NCI-H345 (cell line): ENCODE data around the gene CACNA1C.

Experiments used
- DNase-seq: peaks from one replicate; lab custom pipeline; 2025; lab: John Stamatoyannopoulos, UW

CACNA1C gene

DNA sequence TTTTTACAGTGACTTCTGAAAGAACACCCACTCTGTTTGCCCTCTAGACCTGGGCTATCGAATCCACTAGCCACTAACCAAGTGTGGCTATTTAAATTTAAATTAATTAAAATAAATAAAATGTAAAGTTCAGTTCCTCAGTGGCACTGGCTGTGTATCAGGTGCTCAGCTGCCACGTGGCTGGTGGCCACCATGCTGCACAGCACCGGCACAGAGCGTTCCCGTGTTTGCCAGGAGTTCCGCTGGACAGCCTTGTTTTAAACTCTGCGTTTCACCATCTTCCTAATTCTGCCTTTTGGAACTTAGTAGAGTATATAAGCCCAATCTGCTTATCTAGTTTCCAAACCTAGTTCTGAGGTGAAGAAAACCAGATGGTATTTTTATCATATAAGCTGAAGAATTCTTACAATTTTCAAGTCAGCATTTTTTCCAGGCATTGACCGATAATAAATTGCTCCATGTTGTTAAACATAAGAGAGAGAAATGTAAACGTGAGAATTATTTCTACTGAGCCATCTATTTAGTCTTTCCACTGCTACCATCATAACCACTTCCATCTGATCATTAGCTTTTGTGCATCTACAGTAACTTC is 339.0 kb downstream of the CACNA1C start:
- no peak for DNase-seq

DNA sequence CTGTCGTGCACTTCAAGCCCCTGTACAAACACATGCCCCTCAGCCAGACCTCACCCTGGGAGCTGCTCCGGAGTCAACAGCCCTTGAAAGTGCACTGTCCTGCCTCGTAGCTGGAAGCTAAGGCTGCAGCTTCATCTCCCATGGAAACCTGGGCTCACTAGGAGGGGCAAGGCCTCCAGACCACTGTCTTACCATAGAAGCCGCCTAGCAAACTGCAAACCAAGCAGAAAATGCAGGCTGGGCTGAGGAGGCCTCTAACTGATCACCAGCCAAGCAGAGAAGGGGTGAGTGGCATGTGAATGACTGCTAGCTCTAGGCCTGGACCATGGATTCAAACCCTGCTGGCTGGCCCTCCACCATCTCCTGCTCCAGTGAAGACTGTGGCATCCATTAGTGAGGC is 340.2 kb downstream of the CACNA1C start:
- no peak for DNase-seq

DNA sequence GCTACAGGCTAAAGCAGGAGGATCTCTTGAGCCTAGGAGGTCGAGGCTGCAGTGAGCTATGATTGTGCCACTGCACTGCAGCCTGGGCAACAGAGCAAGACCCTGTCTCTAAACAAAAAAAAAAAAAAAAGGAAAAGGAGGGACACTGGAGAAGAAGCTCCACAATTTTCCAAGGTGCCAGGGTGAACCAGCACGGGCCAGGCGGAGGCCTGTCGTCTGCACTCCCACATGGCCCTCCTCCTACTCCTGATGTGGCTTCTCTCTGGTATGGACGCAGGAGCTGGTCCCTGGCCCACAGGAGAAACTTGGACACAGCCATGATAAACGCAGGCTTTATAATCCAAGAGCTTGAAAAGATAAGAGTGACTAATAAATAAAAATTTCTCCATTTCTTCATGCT is 341.2 kb downstream of the CACNA1C start:
- DNase-seq = no peak

DNA sequence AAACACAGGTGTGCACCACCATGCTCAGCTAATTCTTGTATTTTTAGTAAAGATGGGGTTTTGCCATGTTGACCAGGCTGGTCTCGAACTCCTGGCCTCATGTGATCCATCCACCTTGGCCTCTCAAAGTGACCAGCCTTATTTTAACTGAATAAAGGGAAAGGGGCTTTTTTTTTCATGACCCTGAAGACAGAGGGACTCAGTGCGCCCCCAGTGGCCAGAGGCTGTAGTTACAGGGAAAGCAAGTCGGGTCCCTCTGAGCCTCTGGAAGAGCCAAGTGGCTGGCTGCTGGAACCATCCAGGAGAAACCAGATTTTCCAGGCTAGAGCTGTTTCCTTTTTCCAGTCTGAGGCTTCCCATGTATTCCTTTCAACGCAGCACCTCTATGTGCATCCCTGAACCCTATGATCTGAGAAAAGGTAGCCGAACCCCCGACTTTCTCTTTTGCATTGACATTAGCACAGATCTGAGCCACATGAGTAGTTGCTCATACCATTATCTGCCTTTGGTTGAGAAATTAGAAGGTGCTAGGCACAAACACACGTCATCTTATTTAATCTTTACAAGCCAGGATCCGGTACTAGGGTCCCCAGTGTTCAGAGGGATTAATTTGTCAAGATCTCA is 342.7 kb downstream of the CACNA1C start:
- DNase-seq = peak; percentile 13

DNA sequence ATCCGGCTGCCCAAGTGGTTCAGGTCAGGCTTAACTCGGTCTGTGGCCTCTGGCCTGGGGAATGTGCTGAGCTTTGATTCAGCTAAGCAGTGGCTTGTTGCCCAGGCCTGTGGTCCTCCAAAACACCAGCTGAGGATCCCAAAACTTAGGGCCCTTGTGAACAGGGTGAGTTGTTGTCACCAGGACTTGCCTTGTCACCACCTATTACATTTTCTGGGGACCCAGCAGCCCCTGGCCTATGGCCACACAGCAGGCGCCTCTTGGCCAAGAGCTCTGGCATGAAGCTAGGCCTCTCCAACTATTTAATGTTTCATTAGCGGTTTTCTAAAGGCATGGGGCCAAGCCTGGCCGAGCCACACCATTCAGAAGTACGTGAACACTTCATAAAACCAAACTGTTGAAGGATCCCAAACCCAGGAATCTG is 343.7 kb downstream of the CACNA1C start:
- no peak for DNase-seq

DNA sequence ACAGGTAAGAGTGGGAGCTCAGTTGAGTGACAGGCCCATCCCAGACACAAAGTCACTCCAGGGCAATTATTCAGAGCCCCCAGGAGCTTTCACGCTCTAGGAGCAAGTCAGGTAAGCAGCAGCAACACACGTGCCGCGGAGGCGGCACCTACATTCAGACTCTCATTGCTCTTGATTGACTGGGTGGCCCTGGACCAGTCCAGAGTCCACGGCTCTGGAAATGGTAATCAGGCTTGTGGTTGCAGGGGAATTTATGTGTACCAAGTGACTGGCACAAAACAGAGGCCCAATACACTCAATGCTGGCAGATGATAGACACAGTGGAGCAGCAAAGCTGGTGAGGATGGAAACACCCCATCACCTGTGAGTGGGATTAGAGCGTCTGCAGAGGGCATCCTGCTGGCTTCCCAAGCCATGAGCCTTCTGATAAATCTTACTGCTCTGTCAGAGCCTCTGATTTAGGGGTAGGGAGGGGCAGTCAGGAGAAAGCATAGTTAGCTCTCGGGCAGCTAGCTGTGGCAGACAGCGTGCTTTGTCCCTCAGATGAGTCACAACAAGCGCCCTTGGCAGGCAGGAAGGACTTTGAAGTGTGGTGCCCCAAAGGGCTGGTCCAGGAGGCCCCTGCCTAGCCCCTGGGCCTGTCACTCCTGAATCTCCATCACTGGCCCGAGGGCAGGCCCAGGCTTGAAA is 344.7 kb downstream of the CACNA1C start:
- no peak for DNase-seq

DNA sequence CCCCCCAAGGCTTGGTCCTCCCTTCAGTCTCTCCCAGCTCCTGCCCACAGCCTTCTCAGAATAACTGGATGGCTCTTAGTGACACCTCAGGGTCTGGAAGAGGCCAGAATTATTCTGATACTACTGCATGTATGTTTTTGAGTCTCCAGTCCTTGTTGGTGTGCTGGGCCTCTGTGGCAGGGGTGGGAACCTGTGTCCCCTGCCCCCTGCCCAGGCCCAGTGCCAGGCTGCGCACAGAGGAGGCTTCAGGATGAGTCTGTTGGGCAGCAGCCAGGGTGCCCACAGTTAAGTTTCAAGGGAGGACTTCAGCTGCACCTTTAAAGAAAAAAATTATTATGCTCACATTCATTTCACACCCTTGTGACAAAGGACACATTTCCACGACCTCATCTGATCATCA is 348.3 kb downstream of the CACNA1C start:
- no peak for DNase-seq

DNA sequence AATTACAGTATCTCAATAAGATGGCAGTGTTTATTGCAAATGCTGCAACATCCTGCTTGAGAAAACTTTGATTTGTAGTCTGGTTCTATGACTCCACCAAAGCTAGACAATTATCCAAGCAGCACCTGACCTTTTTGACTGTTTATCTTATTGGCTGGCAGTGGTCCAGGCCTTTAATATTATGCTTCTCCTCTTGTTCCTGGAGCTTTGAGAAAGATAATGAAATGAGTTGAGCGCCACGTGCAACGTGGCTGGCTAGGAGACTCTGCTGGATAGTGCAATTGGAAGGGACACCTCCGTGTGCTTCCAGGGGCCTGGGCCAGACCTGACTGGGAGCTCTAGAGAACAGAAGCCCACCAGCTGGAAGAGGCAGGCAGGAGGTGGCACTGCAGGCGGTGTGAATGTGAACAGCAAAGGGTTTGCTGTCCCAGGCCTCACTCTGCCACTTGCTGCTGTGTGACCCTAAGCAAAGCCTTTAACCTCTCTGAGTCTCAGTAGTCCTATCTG is 349.3 kb downstream of the CACNA1C start:
- DNase-seq = peak; percentile 70

DNA sequence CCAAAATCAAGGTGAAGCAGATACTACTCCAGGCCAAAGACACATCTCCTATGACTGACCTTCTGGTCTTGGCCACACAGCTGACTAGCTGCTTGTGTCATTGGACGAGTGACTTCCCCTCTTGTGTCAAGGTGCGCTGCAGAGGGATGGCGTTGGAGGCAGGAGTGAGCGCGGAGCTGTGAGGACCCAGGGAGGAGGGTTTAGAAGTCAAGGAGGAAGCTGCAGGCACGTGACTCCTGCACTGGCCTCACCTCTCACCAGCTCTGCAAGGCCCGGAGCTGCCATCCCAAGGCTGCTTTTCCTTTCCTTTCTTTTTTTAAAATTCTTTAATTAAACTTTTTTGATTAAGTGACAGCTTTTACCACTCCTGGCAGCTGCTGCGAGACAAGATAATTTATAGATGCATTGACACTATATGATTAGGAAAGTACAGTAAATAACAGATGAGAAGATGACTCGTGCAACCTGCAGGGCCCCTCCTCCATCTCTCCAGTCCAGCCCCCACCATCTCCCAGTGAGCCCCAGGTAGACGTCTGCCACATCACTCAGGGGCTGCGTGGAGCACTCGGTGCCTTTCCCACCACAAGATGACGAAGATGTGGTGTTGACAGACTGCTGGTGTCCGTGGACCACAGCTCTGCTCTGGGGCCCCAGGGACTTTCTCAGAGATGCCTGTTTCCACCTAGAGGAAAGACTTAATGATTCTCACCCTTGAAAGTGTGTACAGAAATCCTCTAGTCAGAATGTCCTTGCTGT is 350.6 kb downstream of the CACNA1C start:
- no peak for DNase-seq

DNA sequence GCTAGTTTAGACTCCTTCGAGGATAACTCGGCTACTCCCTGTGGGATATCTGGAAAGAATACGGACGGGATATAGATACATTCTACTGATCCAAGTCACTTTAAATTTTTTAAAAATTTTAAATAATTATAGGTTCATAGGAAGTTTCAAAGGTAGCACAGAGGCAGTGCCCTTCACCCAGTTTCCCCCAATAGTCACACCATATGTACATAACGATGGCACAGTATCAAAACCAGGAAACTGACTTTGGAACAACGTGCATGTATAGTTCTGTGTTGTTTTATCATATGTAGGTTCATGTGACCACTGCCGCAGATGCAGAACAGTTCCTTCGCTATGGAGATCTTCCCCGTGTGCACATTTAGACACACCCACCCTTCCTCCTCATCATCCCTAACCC is 352.3 kb downstream of the CACNA1C start:
- no peak for DNase-seq

DNA sequence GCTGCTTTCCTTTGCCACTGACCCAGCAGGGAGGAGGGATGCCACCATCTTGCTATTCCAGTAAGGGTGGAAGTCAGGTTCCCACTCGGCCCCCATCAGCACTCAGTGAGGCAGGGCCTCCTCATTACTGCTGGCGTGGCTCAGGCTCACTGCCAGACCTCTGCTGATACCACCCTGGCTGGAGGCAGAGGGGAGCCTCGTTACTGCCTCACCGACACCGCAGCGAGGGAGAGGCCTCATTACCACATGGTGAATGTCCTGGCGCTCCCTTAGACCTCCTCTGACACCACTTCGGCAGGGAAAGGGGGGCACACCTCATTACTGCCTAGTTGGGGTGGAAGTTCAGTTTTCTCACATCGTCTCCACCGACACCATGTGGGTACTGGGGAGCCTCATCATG is 354.1 kb downstream of the CACNA1C start:
- DNase-seq = no peak

DNA sequence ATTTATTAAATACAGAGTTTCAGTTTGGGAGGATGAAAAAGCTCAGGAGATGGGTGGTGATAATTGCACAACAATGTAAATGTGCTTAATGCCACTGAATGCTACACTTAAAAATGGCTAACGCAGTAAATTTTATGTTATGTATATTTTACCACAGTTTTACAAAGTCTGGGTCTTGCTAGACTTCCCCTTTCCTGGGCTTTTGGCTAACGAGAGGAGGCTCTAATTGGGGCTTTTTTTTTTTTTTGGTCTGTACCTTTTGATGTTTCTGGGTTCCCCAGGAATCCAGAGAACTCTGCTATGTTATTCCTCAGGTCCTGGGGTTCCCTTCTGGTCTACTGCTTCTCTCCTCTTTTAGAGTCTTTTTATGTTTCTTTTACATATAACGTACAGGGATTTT is 355.5 kb downstream of the CACNA1C start:
- no peak for DNase-seq

DNA sequence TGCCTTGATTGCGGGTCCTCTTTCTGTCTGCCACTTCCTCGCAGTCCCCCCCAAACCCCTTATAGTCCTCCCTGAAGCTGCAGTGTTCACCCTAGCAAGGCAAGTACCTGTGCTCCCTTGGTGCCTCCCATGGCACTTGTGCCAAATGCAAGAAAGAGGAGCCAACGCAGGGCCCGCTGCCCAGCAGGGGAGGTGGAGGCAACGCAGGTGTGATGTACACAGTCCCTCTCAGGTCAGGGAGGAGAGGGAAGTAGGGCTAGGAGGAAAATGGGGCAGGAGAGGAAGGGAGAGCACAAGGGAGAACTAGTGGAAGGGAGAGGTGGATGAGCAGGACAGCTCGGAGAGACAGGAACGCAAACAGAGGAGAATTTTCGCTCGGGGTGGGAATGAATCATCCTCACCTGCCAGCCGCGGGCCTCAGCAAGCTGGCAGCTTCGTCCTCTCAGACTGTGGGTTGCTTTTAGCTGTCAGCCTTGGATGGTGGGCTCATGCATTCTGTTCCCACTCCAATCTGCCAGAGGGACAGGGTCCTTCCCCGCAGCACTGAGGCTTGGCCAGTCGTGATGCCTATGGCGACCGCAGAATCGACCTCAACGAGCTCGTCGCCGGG is 357.0 kb downstream of the CACNA1C start:
- DNase-seq = no peak

DNA sequence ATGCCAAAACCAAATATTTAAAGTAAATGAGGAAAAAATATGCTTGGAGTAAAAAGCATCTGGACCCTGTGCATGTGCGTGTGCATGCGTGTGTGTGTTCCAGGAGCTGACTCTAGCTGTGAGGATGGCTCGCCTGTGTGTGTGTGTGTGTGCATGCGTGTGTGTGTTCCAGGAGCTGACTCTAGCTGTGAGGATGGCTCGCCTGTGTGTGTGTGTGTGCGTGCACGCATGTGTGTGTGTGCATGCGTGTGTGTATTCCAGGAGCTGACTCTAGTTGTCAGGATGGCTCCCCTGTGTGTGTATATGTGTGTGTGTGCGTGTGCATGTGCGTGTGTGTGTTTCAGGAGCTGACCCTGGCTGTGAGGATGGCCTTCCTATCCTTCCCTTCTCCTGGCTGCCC is 357.7 kb downstream of the CACNA1C start:
- DNase-seq = no peak

DNA sequence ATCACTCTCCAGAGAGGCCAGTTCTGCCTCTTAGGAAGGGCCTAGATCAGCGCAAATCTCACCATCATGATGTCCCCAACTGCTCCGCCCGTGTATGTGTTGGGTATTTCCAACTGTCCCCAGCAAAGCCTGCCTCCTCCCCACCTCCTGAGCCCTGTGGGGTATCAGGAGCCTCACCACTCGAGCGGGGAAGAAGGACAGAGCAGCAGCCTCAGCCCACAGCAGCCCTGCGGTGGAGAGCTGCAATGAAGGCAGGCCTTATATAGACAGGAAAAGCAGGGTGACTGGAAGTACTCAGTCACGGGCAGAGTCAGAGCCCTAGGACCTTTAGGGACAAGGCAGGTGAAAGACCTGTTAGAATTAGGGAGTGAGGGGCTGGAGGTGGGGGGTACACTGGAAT is 358.2 kb downstream of the CACNA1C start:
- no peak for DNase-seq

DNA sequence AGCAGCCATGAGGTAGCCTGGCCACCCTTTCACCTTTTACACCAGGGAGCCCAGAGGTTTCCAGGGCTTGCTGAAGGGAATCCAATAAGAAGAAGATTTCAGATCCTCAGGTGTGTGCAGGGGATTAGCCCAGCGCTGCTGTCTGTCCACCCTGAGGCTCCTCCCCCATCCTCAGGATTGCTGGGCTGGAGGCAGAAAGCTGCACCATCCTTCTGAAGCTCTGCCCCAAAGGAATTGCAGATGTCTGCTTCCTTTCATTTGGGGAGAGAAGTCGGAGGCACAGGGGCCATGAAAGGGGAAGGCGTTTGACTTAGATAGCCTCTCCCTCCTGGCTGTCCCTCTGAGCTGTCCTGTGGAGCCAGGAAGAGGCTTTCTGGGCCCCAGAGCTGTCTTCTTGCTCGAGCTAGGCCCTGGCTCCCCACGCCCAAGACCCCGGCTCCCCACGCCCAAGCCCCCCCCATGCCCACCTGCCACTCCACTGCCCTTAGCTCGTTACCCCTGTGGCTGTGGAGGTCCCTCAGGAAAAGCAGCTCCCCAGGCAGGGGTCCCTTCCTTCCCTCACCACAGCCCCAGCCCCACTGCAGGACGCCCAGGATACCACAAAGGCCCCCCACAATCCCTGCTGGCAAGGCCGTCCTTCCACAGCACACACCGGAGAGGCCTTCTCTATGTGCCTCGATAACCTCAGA is 359.0 kb downstream of the CACNA1C start:
- DNase-seq = no peak

DNA sequence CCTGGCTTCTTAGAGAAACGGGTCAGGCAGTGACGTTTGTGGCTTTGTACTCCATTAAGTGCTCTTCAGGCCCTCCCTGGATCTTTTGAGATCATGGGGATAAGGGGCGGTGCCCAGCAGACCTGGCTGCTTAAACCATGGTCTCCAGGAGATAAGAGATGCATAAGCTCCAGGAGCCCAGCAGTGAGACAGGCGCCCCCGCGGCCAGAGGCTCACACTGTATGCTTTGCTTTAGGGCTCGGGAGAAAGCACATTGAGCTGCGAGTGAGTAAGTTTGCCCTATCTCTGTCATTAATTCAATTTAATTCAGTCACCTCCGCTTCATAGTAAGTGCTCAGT is 359.5 kb downstream of the CACNA1C start:
- no peak for DNase-seq

DNA sequence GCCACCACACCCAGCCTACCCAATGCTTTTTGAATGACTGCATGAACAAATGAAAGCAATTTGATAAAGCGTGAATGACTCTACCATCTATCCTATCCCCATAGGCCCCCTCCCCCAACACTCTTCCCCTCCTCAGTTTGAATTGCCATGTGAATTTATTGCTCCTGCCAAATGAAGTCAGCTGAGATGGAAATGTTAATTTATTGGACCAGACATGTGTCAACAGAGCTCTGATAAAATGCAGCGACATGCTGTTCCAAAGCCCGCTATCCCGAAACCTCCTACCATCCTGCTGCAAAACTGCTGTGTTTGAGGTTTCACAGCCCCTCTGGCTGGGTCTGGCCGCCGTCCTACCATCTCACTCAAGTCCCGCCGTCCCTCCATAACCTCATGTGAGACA is 360.5 kb downstream of the CACNA1C start:
- no peak for DNase-seq

DNA sequence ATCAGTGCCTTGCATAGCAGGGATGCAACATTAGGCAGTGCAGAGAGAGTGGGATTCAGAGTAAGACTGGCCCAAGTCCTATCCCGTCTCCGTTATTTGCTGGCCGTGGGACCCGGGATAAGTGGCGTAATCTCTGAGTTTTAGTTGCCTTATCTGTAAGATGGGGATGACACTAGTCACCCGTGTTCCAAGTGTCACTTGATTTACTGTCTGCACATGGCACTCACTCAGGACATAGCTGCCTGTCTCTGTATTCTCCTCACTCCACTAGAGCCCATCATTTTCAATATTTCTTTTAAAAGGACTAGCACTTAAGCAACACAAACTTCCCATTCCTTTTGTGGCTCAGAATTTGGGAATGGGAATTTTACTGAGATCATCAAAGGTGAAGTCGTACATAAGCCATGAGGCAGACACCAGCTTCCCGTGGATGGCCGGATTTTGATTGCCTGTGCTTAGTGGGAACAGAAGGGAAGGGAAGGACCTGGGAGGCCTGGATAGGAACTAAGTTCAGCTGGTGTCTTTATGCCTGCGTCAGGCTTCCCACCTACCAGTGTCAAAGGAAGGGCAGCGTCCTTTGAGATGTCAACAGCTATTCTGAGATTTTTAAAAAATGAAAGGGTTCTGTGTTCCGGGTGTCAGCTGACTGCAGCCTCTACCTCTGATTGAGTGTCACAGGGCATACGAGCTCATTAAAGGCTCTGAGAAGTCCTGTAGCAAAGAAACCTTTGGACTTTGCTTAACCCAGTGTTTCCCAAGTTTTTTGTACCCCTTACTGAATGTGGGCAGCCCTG is 361.4 kb downstream of the CACNA1C start:
- no peak for DNase-seq

DNA sequence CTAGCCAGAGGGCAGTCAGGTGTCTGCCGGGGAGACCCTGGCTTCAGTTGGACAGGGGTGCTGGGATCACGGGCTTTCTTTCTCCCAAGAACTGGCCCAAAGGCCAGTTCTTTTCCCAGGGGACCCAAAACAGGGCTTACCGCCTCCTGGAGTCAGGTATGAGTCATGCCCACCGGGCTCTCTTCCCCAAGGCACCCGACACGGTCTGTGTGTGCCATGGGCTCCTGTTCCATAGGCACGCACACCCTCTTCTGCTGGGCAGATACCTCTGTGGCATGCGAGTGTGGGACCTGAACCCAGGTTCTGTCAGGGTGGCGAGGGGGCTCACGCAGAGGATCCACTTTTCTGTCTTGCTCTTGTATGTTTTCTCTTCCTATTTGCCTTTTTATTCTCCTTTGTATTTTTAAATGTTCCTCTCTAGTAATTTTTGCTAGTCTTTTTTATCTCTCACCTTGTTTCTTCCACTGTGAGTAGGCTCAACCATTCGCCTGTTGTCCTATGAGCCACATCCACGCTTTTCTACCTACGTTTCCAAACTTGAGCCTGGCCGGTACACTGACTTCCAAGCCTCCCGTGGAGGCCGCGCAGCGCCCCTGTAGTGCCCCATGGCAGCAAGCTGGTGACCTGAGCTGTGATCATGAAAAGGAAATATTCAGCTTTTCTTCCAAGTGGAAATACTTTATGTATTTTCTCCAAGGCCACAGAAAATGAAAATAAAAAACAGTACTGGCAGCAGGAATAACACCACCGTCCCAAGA is 362.2 kb downstream of the CACNA1C start:
- DNase-seq = no peak
